HG02870 (cell line): Measurements from ENCODE around the gene C1orf116.

Source experiments
- ATAC-seq: cut with Tn5 transposase; IDR thresholded peaks from one replicate; pipeline ENCODE4 v1.9.1; 2021; ENCODE audit warnings: mild to moderate bottlenecking, moderate library complexity; ENCODE audit not compliant: unreplicated experiment

Gene C1orf116

GRCh38 chr1:207000651-207001291 is 31.8 kb downstream of the C1orf116 start:
- no peak for ATAC-seq

- ATAC-seq: no peak
These were observed 33.7 kb downstream of the C1orf116 start for GRCh38 chr1:206998816-206999215.

GRCh38 chr1:206992790-206993189 is 39.8 kb downstream of the C1orf116 start:
- no peak for ATAC-seq

GRCh38 chr1:206987873-206988272 is 44.7 kb downstream of the C1orf116 start:
- no peak for ATAC-seq

- no peak for ATAC-seq
These were observed 45.7 kb downstream of the C1orf116 start for GRCh38 chr1:206986885-206987284.

- ATAC-seq: no peak
These were observed 46.2 kb downstream of the C1orf116 start for GRCh38 chr1:206986402-206986801.

- no peak for ATAC-seq
These were observed 47.3 kb downstream of the C1orf116 start for GRCh38 chr1:206985162-206985749.

- ATAC-seq: no peak
These were observed 50.3 kb downstream of the C1orf116 start for GRCh38 chr1:206982216-206982615.

- ATAC-seq: no peak
These were observed 53.0 kb downstream of the C1orf116 start for GRCh38 chr1:206979379-206980043.

GRCh38 chr1:206978259-206978658 is 54.3 kb downstream of the C1orf116 start:
- no peak for ATAC-seq

GRCh38 chr1:206975306-206975705 is 57.2 kb downstream of the C1orf116 start:
- ATAC-seq: no peak

- ATAC-seq: no peak
These were observed 58.4 kb downstream of the C1orf116 start for GRCh38 chr1:206974140-206974539.

- ATAC-seq: no peak
These were observed 59.8 kb downstream of the C1orf116 start for GRCh38 chr1:206972728-206973127.

- ATAC-seq: peak; percentile 68
These were observed 61.4 kb downstream of the C1orf116 start for GRCh38 chr1:206971029-206971655.

- no peak for ATAC-seq
These were observed 62.1 kb downstream of the C1orf116 start, which contains the start of gene FCAMR for GRCh38 chr1:206970446-206970845. Gene FCAMR, minus strand, starts transcription at chr1:206970460. Its CDS starts 335 bp downstream, at chr1:206970125.

- ATAC-seq: no peak
These were observed 63.5 kb downstream of the C1orf116 start for GRCh38 chr1:206969090-206969489.
